K562 (cell line): ENCODE results near the gene DGLUCY. TPM values are rescaled to one million over a fixed set of nuclear protein-coding genes. Genes with fewer than 3 reads are reported as not detected.
A peak's percentile ranks its signal among the peaks of the same experiment; 100 is the strongest.

Experiments used
- ARID1B ChIP-seq: fragments of 450-650 bp; IDR thresholded peaks from 2 replicates; pipeline ENCODE4 v1.6.1; 2016; ENCODE audit warnings: antibody characterized with exemption, mild to moderate bottlenecking, inconsistent platforms
- HINFP ChIP-seq: fragments of 450-650 bp; conservative IDR thresholded peaks from 2 replicates; pipeline ENCODE4 v1.6.1; 2016; ENCODE audit warnings: missing genetic modification characterization, low read depth, mild to moderate bottlenecking, control low read depth, missing compliant biosample characterization
- ID3 ChIP-seq, 2 experiments: fragments of 250-450 bp in 1 of 2; fragments of 450-650 bp in 1 of 2; sonication (Bioruptor Pico) in 1 of 2; IDR thresholded peaks; 2 replicates each; pipeline versions ENCODE4 v1.6.1 to v1.8.0; 2016 to 2021; ENCODE audit warnings: mild to moderate bottlenecking in 2 of 2, moderate library complexity in 2 of 2, missing compliant biosample characterization in 1 of 2, missing genetic modification characterization in 1 of 2
- MAX ChIP-seq: sonication (generic); formaldehyde crosslinking; IDR thresholded peaks from 2 replicates; pipeline ENCODE4 v1.9.0; 2022; ENCODE audit warnings: mild to moderate bottlenecking, missing genetic modification reagents
- NR2C1 ChIP-seq, 2 experiments: fragments of 450-650 bp; IDR thresholded peaks; 2 replicates each; pipeline ENCODE4 v1.6.1; 2017; ENCODE audit warnings: mild to moderate bottlenecking in 2 of 2, antibody characterized with exemption in 1 of 2, inconsistent platforms in 1 of 2, missing compliant biosample characterization in 1 of 2, missing genetic modification characterization in 1 of 2
- RBM17 ChIP-seq: fragments of 200-400 bp; formaldehyde crosslinking; IDR thresholded peaks from 2 replicates; pipeline ENCODE4 v1.6.1; 2017; ENCODE audit warnings: low read depth, mild to moderate bottlenecking, low read length, borderline replicate concordance
- RFX7 ChIP-seq: fragments of 250-450 bp; sonication (Bioruptor Pico); IDR thresholded peaks from 2 replicates; pipeline ENCODE4 v1.5.1; 2021; ENCODE audit warnings: mild to moderate bottlenecking
- SAFB2 ChIP-seq: fragments of 200-400 bp; formaldehyde crosslinking; IDR thresholded peaks from 2 replicates; pipeline ENCODE4 v1.6.1; 2018; ENCODE audit warnings: borderline replicate concordance, low read length, low read depth, moderate library complexity; ENCODE audit not compliant: severe bottlenecking
- ZNF175 ChIP-seq: fragments of 200-800 bp; sonication (Bioruptor generic); IDR thresholded peaks from 2 replicates; pipeline ENCODE4 v1.6.1; 2016; ENCODE audit warnings: low read depth, mild to moderate bottlenecking, missing genetic modification characterization, missing compliant biosample characterization
- ZNF311 ChIP-seq: fragments of 250-450 bp; sonication (Bioruptor Pico); IDR thresholded peaks from 2 replicates; pipeline ENCODE4 v1.4.0; 2020; ENCODE audit warnings: mild to moderate bottlenecking, moderate library complexity
- ZNF518B ChIP-seq: fragments of 250-450 bp; sonication (Bioruptor Pico); IDR thresholded peaks from 2 replicates; pipeline ENCODE4 v1.5.0; 2021; ENCODE audit warnings: mild to moderate bottlenecking, moderate library complexity
- ZNF592 ChIP-seq: fragments of 450-650 bp; IDR thresholded peaks from 2 replicates; pipeline ENCODE4 v1.6.1; 2017; ENCODE audit warnings: antibody characterized with exemption, mild to moderate bottlenecking
- polyA plus RNA-seq, 8 experiments: library from polyadenylated mRNA; depleted of rRNA in 4 of 8; stranded (reverse) in 5 of 8; unstranded in 3 of 8; fragments of >200 nt; fragmentation: Nextera tagmentation in 2 of 8; fragmentation: Illumina TruSeq in 1 of 8; extraction: Ambion mirVana in 2 of 8; extraction: Trizol in 1 of 8; gene quantifications; 2 replicates each; pipeline versions ENCODE4 v1.2.1 to v1.2.3, GENCODE V29; 2011 to 2014; ENCODE audit warnings: inconsistent platforms in 1 of 8, missing spikeins in 1 of 8
- total RNA-seq, 7 experiments: library from RNA; depleted of rRNA in 6 of 7; stranded (reverse); fragments of >200 nt in 6 of 7; fragmentation: Illumina TruSeq in 2 of 7; extraction: Trizol in 2 of 7; gene quantifications; 2 replicates each; pipeline versions ENCODE4 v1.2.1 to v1.2.3, GENCODE V29; 2011 to 2021; ENCODE audit warnings: low replicate concordance in 1 of 7

The DGLUCY gene
- total and polyA plus RNA-seq, 9 of the 15 experiments (the other 6 are each of a cell fraction or from before 2014, with no cell fraction given), result 9.9 to 28.4 (median 21.0) TPM

- peak; percentile 92 for TF ChIP-seq ZNF592
- peak; percentile 77; the same call in 1 of the 2 replicates for TF ChIP-seq ZNF311 (CRISPR knock-in tag)
- no peak for TF ChIP-seq ZNF175 (CRISPR knock-in tag)
- TF ChIP-seq ID3 (CRISPR knock-in tag; IDR thresholded peaks at IDR 0.05), result no peak
- peak; percentile 86; the same call in 1 of the 2 replicates for TF ChIP-seq ID3 (tag; IDR thresholded peaks at IDR 0.05)
- no peak for TF ChIP-seq SAFB2
- TF ChIP-seq RBM17, result no peak
- TF ChIP-seq ARID1B, result peak; percentile 34; the same call in 1 of the 2 replicates
- TF ChIP-seq RFX7, result no peak
- TF ChIP-seq HINFP, result 0 out of 2 replicates have a peak, but pooled peaks have one; percentile 56
- no peak for TF ChIP-seq MAX (CRISPR knock-in tag)
- no peak for TF ChIP-seq NR2C1 (IDR thresholded peaks at IDR 0.05)
- TF ChIP-seq NR2C1 (tag; IDR thresholded peaks at IDR 0.05), result peak; percentile 68
- TF ChIP-seq ZNF518B (CRISPR knock-in tag), result no peak
These were observed 3.2 kb downstream of the DGLUCY start (continued) for GRCh38 chr14:91116913-91117588.
